Measurements from ENCODE around the gene XPOT.

Gene XPOT

DNA sequence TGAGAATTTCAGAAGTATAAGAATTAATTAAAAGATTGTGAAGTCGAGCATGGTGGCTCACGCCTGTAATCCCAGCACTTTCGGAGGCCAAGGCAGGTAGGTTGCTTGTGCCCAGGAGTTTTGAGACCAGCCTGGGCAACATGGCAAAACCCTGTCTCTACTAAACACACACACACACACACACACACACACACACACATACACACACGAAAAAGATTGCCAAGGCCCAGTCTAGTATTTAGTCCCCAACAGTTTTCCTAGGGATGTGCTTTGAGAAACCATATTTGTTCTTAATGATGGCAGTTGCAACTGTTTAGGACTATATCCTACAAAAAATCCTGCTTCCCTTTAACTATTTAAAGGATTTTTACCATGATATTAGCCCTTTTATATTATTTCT is 53.7 kb downstream of the XPOT start:
- Histone ChIP-seq H3K27ac (ENCODE audit: low read depth, low read length, poor library complexity, severe bottlenecking) (no peak overlapping the region), H3K4me2 (ENCODE audit: low read length) (no peak overlapping the region), H3F3A (ENCODE audit: insufficient read depth, low read length) (no peaks in the 10 kb centered on the region), H3K9me2 (ENCODE audit: low read depth, low read length) (no peaks in the 10 kb centered on the region), H2AFZ (ENCODE audit: low read length) (no peak overlapping the region), H3K36me3 (ENCODE audit: insufficient read depth, low read length) (peaks cover 54% of the 10 kb centered on the region), H3K9ac (ENCODE audit: low read length) (no peak overlapping the region), H3K4me3 (ENCODE audit: low read depth, low read length, poor library complexity, severe bottlenecking) (no peak overlapping the region), H3K27me3 (ENCODE audit: insufficient read depth, low read length) (no peaks in the 10 kb centered on the region), H3K9me3 (ENCODE audit: low read length) (no peaks in the 10 kb centered on the region), H3K4me1 (ENCODE audit: insufficient read depth, low read length, severe bottlenecking) (peaks cover 54% of the 10 kb centered on the region), H3K79me2 (ENCODE audit: insufficient read depth, low read length) (peaks cover 66% of the 10 kb centered on the region), H4K20me1 (ENCODE audit: insufficient read depth, low read length) (no peaks in the 10 kb centered on the region)
- TF ChIP-seq EZH2 (IDR thresholded peaks at IDR 0.05; ENCODE audit: borderline replicate concordance, low read length), result no peak
- TF ChIP-seq, protein P1, sequence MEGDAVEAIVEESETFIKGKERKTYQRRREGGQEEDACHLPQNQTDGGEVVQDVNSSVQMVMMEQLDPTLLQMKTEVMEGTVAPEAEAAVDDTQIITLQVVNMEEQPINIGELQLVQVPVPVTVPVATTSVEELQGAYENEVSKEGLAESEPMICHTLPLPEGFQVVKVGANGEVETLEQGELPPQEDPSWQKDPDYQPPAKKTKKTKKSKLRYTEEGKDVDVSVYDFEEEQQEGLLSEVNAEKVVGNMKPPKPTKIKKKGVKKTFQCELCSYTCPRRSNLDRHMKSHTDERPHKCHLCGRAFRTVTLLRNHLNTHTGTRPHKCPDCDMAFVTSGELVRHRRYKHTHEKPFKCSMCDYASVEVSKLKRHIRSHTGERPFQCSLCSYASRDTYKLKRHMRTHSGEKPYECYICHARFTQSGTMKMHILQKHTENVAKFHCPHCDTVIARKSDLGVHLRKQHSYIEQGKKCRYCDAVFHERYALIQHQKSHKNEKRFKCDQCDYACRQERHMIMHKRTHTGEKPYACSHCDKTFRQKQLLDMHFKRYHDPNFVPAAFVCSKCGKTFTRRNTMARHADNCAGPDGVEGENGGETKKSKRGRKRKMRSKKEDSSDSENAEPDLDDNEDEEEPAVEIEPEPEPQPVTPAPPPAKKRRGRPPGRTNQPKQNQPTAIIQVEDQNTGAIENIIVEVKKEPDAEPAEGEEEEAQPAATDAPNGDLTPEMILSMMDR (IDR thresholded peaks at IDR 0.05; ENCODE audit: low read length), result no peak

DNA sequence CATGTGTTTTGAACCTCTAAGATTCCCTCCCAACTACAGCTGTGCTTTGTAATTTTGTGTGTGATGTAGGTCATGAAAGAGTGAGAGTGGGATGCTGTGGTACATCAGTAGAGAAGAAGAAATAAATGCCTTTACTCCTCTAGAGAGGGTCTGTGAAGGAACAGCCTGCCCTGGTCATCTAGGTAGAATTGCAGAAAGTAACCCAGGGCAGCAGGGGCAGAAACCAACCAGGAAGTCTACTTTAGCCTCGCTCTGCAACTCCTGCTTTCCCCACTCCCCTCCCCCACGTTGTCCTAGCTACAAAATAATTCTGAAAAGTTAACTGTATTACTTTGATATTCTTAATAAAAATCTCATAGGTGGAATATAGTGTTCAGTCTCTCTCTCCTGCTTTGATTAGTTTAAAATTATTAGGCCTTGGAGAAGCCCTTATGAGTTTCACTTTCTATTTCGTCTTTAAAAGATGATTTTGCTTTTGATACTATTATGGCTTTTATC is 55.3 kb downstream of the XPOT start:
- Histone ChIP-seq H3K4me1 (ENCODE audit: insufficient read depth, low read length, severe bottlenecking) (peaks cover 44% of the 10 kb centered on the region), H2AFZ (ENCODE audit: low read length) (no peak overlapping the region), H3K9me2 (ENCODE audit: low read depth, low read length) (no peaks in the 10 kb centered on the region), H3K27me3 (ENCODE audit: insufficient read depth, low read length) (no peaks in the 10 kb centered on the region), H3K4me2 (ENCODE audit: low read length) (peak overlapping the region; percentile 62), H3F3A (ENCODE audit: insufficient read depth, low read length) (no peaks in the 10 kb centered on the region), H3K9ac (ENCODE audit: low read length) (peak overlapping the region; percentile 33), H3K79me2 (ENCODE audit: insufficient read depth, low read length) (peaks cover 51% of the 10 kb centered on the region), H3K9me3 (ENCODE audit: low read length) (no peaks in the 10 kb centered on the region), H3K4me3 (ENCODE audit: low read depth, low read length, poor library complexity, severe bottlenecking) (peak overlapping the region; percentile 43), H4K20me1 (ENCODE audit: insufficient read depth, low read length) (no peaks in the 10 kb centered on the region), H3K36me3 (ENCODE audit: insufficient read depth, low read length) (peaks cover 62% of the 10 kb centered on the region), H3K27ac (ENCODE audit: low read depth, low read length, poor library complexity, severe bottlenecking) (peak overlapping the region; percentile 2)
- TF ChIP-seq EZH2 (IDR thresholded peaks at IDR 0.05; ENCODE audit: borderline replicate concordance, low read length), result no peak
- TF ChIP-seq, protein P1 (IDR thresholded peaks at IDR 0.05; ENCODE audit: low read length), result no peak

DNA sequence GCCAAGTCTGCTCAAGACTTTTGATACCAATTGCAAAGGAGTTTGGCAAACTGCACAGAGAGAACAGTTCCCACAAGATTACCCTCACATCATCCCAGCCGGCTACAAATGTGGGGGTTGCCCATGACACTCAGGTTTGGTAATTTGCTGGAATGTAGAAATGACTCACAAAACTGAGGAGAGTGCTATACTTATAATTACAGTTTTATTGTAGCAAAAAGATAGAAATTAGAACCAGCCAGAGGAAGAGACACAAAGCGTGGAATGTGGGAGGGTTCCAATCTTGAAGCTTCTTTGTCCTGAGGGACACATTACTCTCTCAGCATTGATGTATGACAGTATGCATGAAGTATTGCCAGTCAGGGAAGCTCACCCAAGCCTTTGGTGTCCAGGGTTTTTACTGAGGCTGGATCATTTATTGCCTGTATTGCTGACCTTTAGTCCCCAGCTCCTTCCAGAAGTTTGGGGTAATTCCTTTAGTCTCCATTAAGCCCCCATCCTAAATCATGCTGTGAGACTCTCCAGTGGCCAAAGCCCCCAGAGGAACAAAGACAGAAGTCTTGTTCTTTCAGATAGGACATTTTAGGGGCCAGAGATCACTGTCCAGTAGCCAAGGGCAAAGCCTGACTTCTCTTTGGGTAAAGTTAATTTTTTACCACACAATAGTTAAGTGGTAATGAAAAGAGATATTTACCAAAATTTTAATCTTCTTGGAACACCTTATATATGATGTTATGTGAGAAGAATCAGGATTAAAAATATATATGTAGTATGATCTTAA is 57.6 kb downstream of the XPOT start:
- Histone ChIP-seq H3K4me1 (ENCODE audit: insufficient read depth, low read length, severe bottlenecking) (peaks cover 32% of the 10 kb centered on the region), H3K4me3 (ENCODE audit: low read depth, low read length, poor library complexity, severe bottlenecking) (no peak overlapping the region), H4K20me1 (ENCODE audit: insufficient read depth, low read length) (no peaks in the 10 kb centered on the region), H3K27me3 (ENCODE audit: insufficient read depth, low read length) (no peaks in the 10 kb centered on the region), H3K27ac (ENCODE audit: low read depth, low read length, poor library complexity, severe bottlenecking) (no peak overlapping the region), H3K9ac (ENCODE audit: low read length) (no peak overlapping the region), H3K79me2 (ENCODE audit: insufficient read depth, low read length) (peaks cover 30% of the 10 kb centered on the region), H3K36me3 (ENCODE audit: insufficient read depth, low read length) (peaks cover 76% of the 10 kb centered on the region), H3K9me3 (ENCODE audit: low read length) (no peaks in the 10 kb centered on the region), H3K4me2 (ENCODE audit: low read length) (no peak overlapping the region), H3K9me2 (ENCODE audit: low read depth, low read length) (no peaks in the 10 kb centered on the region), H2AFZ (ENCODE audit: low read length) (no peak overlapping the region), H3F3A (ENCODE audit: insufficient read depth, low read length) (no peaks in the 10 kb centered on the region)
- TF ChIP-seq, protein P1 (IDR thresholded peaks at IDR 0.05; ENCODE audit: low read length), result no peak
- TF ChIP-seq EZH2 (IDR thresholded peaks at IDR 0.05; ENCODE audit: borderline replicate concordance, low read length), result no peak

Data from OCI-LY1 (cell line).